ENCODE measurements around the gene TSPAN18.

TSPAN18 gene

DNA sequence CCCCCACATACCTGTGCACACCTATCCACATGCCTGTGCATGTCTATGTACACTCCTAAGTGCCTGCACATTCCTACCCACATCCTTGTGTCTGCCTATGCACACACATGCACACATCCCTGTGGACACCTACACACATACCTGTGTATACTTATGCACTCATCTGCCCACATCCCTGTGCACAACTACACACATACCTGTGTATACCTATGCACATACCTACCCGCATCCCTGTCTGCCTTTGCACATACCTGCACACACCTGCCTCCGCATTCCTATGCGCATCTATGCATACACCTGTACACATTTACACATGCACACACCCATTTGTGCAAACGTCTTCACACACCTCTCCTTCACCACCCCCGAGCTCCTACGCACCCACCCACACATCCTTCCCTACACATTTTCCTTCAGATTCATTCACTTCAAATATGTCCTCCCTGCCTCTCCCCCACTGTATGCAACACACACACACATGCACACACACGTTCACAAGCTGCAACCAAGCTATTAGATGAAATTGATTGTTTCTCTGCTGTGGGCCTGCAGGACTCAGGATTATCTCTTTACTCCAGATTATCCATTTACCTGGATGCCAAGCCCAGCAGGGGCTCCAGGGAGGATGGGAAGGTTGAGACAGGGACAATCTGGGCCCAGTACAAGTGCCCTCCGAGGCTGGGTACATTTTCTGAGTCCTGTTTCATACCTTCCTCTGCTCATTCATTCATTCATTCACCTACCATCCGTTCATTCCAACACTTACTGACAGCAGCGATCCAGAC is 53.2 kb downstream of the TSPAN18 start:
- Histone ChIP-seq H3K36me3 (ENCODE audit: control insufficient read depth, insufficient read depth, low read length) (no peaks in the 10 kb centered on the region), H3K27me3 (replicated peaks; ENCODE audit: control insufficient read depth, insufficient read depth, low read length) (no peaks in the 10 kb centered on the region; the same call in 1 of the 2 replicates), H3K4me3 (replicated peaks; ENCODE audit: low read depth, low read length) (no peak overlapping the region)
- TF ChIP-seq, protein P1, sequence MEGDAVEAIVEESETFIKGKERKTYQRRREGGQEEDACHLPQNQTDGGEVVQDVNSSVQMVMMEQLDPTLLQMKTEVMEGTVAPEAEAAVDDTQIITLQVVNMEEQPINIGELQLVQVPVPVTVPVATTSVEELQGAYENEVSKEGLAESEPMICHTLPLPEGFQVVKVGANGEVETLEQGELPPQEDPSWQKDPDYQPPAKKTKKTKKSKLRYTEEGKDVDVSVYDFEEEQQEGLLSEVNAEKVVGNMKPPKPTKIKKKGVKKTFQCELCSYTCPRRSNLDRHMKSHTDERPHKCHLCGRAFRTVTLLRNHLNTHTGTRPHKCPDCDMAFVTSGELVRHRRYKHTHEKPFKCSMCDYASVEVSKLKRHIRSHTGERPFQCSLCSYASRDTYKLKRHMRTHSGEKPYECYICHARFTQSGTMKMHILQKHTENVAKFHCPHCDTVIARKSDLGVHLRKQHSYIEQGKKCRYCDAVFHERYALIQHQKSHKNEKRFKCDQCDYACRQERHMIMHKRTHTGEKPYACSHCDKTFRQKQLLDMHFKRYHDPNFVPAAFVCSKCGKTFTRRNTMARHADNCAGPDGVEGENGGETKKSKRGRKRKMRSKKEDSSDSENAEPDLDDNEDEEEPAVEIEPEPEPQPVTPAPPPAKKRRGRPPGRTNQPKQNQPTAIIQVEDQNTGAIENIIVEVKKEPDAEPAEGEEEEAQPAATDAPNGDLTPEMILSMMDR (IDR thresholded peaks at IDR 0.05; ENCODE audit: insufficient read depth, low read length, poor library complexity, severe bottlenecking), result no peak
- DNase-seq (ENCODE audit: extremely low read depth, insufficient read length), result no peak

DNA sequence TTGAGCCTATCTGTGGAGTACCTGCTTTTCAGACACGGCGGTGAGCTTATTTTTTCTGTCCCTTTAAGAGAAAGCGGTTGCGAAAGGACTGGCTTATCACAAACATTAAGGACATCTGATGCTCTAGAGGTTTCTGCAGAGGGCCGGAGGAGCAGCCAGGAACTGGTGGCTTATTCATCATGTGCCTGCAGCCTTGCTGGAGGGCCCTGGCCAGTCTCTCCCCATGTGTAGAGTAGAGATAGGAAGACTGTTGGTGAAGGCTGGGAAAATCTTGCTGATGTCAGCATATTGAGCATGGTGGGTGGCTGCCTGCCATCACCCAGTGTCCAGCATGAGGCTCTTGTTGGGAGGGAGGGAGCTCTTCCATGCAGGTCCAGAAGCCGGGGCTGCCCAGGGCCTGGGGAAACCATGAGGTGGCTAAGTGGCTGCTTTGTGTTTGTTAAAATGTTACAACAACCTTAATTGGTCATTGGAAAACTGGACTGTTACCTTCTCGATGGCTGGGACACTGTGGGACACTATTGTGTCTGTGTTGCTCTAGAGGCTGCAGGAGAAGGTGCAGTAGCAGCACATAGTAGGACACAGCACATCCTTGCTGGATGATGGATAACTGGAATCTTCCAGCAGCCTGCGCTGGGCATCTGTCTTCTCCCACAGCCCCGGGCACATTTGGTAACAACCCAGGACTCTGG is 54.3 kb downstream of the TSPAN18 start:
- DNase-seq (ENCODE audit: extremely low read depth, insufficient read length), result no peak
- H3K4me3 ChIP-seq (replicated peaks; ENCODE audit: low read depth, low read length), result no peak overlapping the region
- H3K27me3 ChIP-seq (replicated peaks; ENCODE audit: control insufficient read depth, insufficient read depth, low read length), result no peaks in the 10 kb centered on the region
- H3K36me3 ChIP-seq (ENCODE audit: control insufficient read depth, insufficient read depth, low read length), result no peaks in the 10 kb centered on the region
- TF ChIP-seq, protein P1 (IDR thresholded peaks at IDR 0.05; ENCODE audit: insufficient read depth, low read length, poor library complexity, severe bottlenecking), result no peak

- Histone ChIP-seq H3K36me3 (ENCODE audit: control insufficient read depth, insufficient read depth, low read length) (no peaks in the 10 kb centered on the region), H3K27me3 (replicated peaks; ENCODE audit: control insufficient read depth, insufficient read depth, low read length) (no peaks in the 10 kb centered on the region; the same call in 1 of the 2 replicates), H3K4me3 (replicated peaks; ENCODE audit: low read depth, low read length) (no peak overlapping the region)
- TF ChIP-seq, protein P1 (IDR thresholded peaks at IDR 0.05; ENCODE audit: insufficient read depth, low read length, poor library complexity, severe bottlenecking), result no peak
- DNase-seq (ENCODE audit: extremely low read depth, insufficient read length), result no peak
Observed at GRCh38 chr11:44781655-44782054, 54.9 kb downstream of the TSPAN18 start.

GRCh38 chr11:44782478-44782877 is 55.7 kb downstream of the TSPAN18 start:
- H3K4me3 ChIP-seq (replicated peaks; ENCODE audit: low read depth, low read length), result no peak overlapping the region
- TF ChIP-seq, protein P1 (IDR thresholded peaks at IDR 0.05; ENCODE audit: insufficient read depth, low read length, poor library complexity, severe bottlenecking), result no peak
- DNase-seq (ENCODE audit: extremely low read depth, insufficient read length), result no peak
- H3K36me3 ChIP-seq (ENCODE audit: control insufficient read depth, insufficient read depth, low read length), result no peaks in the 10 kb centered on the region
- H3K27me3 ChIP-seq (replicated peaks; ENCODE audit: control insufficient read depth, insufficient read depth, low read length), result no peaks in the 10 kb centered on the region; the same call in 1 of the 2 replicates

- no peak for DNase-seq (ENCODE audit: extremely low read depth, insufficient read length)
Observed at GRCh38 chr11:44784436-44784760, 57.6 kb downstream of the TSPAN18 start.

More at GRCh38 chr11:44784436-44784760, 57.6 kb downstream of the TSPAN18 start:
- TF ChIP-seq, protein P1 (IDR thresholded peaks at IDR 0.05; ENCODE audit: insufficient read depth, low read length, poor library complexity, severe bottlenecking), result no peak
- Histone ChIP-seq H3K4me3 (replicated peaks; ENCODE audit: low read depth, low read length) (no peak overlapping the region), H3K36me3 (ENCODE audit: control insufficient read depth, insufficient read depth, low read length) (no peaks in the 10 kb centered on the region), H3K27me3 (replicated peaks; ENCODE audit: control insufficient read depth, insufficient read depth, low read length) (no peaks in the 10 kb centered on the region; the same call in 1 of the 2 replicates)

Measured in GM06990 (cell line).